K562 treated with DMSO at 1 percent for 4 hours (cell line): ENCODE measurements around the gene EPGN. TPM values are rescaled to one million over a fixed set of nuclear protein-coding genes. Genes with fewer than 3 reads are reported as not detected.

Experiments used
- total RNA-seq: library from RNA; unstranded; fragments of 300-600 nt; gene quantifications from 2 replicates; pipeline ENCODE4 v1.2.3, GENCODE V29; 2022; ENCODE audit not compliant: insufficient read depth

The EPGN gene, protein sequence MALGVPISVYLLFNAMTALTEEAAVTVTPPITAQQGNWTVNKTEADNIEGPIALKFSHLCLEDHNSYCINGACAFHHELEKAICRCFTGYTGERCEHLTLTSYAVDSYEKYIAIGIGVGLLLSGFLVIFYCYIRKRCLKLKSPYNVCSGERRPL
- not detected in 2 replicates for total RNA-seq

DNA sequence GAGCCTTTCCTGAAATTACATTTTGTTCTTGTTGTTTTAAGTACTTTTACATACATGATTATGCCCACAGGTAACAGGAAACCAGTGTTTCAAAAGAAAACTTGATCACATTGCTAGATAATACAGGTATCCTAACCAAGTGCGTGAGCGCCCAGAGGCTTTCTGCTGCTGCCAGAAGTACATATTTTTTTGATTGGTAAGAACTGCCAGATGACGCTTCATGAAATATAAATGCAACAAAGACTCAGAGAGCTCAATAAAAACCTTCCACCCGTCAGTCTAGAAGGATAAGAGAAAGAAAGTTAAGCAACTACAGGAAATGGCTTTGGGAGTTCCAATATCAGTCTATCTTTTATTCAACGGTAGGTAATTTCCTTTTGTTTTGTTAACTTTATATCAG, at the start of gene EPGN:
Gene EPGN (plus strand): TSS at position 256 of the 400 bp plus-strand sequence. CDS start 64 bp downstream, at position 320.

DNA sequence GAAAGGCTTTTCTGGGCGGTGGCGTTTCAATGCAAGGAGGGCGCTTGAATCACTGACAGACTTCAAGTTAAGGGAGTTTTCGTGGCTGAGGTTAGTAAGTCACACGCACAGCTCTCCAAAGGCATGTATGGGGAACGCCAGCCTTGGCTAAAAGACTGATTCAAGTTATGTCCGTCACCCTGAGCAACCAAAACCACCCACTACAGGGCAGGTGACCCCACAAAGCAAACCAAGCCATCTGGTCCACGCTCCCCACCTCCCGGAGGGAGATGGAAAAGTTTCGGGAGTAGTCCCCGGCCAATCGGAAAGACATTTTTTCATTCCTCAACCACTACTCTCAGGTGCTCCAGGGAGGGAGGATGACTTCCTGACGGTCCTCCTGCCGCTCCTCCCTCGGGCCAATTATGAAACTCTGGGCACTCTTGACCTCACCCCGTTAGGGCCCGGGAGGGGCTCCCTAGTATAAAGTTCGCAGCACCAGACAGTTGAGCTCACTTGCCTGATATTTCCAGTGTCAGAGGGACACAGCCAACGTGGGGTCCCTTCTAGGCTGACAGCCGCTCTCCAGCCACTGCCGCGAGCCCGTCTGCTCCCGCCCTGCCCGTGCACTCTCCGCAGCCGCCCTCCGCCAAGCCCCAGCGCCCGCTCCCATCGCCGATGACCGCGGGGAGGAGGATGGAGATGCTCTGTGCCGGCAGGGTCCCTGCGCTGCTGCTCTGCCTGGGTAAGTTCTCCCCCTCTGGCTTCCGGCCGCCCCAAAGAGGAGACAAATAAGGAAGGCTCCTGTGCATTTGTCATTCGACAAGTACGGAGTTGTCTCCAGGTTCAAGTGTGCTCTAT, 56.6 kb downstream of the EPGN start, which contains the start of gene EREG:
Gene EREG (plus strand): TSS at position 494 of the 840 bp plus-strand sequence. CDS start 164 bp downstream, at position 658.

Other genes starting within 250 kb of the EPGN start
- 1.6 and 4.0 TPM in 2 replicates for gene CXCL2, start 209.3 kb upstream of the EPGN start, total RNA-seq
- gene MTHFD2L, start 150.4 kb upstream of the EPGN start, total RNA-seq = 6.2 and 8.8 TPM in 2 replicates
- gene EREG, start 56.7 kb downstream of the EPGN start, total RNA-seq = 0.33 and 0.47 TPM in 2 replicates
- 4.0 and 4.2 TPM in 2 replicates for gene AREG, start 136.7 kb downstream of the EPGN start, total RNA-seq